ENCODE measurements around the gene LRRC4. TPM values are rescaled to one million over a fixed set of nuclear protein-coding genes. Genes with fewer than 3 reads are reported as not detected.

Gene LRRC4
- total and polyA plus RNA-seq, 3 donors from 2014 or later, result 10.2 to 17.0 (median 12.5) TPM

DNA sequence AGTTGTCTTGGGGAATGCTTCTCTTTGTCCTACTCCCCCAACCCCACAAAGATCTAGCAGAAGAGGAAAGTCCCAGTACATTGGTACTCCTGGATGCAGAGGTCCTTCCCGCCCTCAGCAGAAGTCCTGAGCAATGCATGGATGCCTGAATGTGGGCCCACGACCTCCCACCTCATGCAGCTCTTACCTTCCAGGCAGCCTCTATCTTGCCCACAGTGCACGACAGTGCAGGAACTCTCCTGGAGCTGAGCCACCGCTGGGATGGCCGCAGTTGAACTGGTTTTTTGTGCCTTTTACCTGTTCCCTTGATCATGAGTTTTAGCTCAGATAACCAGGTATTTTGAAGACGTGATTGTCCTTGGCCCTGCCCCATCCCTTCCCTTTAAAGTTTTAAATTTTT is 37.9 kb downstream of the LRRC4 start:
- Histone ChIP-seq H3K9me3 (no peaks in the 10 kb centered on the region), H3K27me3 (no peaks in the 10 kb centered on the region), H3K27ac (no peak overlapping the region), H3K4me3 (no peak overlapping the region), H3K36me3 (ENCODE audit: low read depth, missing control alignments) (no peaks in the 10 kb centered on the region), H3K4me1 (peaks cover 32% of the 10 kb centered on the region)
- intact Hi-C loops (cut with DNase I; ENCODE audit: low total_unique reads), result no loop called here
- WGBS, 2 donors, result 91 to 96% methylated on average over 6 of the region's 6 CpGs
- no peak for DNase-seq
- TF ChIP-seq, protein P1, sequence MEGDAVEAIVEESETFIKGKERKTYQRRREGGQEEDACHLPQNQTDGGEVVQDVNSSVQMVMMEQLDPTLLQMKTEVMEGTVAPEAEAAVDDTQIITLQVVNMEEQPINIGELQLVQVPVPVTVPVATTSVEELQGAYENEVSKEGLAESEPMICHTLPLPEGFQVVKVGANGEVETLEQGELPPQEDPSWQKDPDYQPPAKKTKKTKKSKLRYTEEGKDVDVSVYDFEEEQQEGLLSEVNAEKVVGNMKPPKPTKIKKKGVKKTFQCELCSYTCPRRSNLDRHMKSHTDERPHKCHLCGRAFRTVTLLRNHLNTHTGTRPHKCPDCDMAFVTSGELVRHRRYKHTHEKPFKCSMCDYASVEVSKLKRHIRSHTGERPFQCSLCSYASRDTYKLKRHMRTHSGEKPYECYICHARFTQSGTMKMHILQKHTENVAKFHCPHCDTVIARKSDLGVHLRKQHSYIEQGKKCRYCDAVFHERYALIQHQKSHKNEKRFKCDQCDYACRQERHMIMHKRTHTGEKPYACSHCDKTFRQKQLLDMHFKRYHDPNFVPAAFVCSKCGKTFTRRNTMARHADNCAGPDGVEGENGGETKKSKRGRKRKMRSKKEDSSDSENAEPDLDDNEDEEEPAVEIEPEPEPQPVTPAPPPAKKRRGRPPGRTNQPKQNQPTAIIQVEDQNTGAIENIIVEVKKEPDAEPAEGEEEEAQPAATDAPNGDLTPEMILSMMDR (IDR thresholded peaks at IDR 0.05), result no peak
- TF ChIP-seq POLR2A (IDR thresholded peaks at IDR 0.05), result no peak

DNA sequence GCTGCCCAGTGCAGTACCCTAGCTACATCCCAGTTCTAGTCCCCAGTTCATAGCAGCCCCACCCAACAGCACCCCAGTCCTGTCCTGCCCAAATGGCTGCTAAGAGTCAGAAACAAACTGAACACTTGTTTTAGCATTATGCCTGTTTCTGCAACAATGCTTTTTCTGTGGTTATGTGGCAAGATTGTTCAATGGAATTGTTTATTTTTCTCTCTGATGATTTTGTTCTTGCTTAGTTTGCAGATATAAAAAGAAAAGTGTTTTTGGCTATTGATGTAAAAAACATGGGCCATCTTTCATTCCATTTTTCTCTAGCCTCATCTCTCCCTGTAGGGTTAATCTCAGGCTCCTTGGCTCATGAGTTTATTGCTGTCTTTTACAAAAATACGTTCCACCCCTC is 42.5 kb downstream of the LRRC4 start:
- TF ChIP-seq, protein P1 (IDR thresholded peaks at IDR 0.05), result no peak
- TF ChIP-seq POLR2A (IDR thresholded peaks at IDR 0.05), result no peak
- intact Hi-C loops (cut with DNase I; ENCODE audit: low total_unique reads), result no loop called here
- H3K4me3 ChIP-seq, result no peak overlapping the region
- no peaks in the 10 kb centered on the region for H3K27me3 ChIP-seq
- peaks cover 5% of the 10 kb centered on the region for H3K4me1 ChIP-seq
- no peaks in the 10 kb centered on the region for H3K9me3 ChIP-seq
- no peak overlapping the region for H3K27ac ChIP-seq
- H3K36me3 ChIP-seq (ENCODE audit: low read depth, missing control alignments), result no peaks in the 10 kb centered on the region
- 26 to 55% methylated on average over 1 of the region's 1 CpG for whole genome bisulfite sequencing, 2 donors
- DNase-seq, result no peak

DNA sequence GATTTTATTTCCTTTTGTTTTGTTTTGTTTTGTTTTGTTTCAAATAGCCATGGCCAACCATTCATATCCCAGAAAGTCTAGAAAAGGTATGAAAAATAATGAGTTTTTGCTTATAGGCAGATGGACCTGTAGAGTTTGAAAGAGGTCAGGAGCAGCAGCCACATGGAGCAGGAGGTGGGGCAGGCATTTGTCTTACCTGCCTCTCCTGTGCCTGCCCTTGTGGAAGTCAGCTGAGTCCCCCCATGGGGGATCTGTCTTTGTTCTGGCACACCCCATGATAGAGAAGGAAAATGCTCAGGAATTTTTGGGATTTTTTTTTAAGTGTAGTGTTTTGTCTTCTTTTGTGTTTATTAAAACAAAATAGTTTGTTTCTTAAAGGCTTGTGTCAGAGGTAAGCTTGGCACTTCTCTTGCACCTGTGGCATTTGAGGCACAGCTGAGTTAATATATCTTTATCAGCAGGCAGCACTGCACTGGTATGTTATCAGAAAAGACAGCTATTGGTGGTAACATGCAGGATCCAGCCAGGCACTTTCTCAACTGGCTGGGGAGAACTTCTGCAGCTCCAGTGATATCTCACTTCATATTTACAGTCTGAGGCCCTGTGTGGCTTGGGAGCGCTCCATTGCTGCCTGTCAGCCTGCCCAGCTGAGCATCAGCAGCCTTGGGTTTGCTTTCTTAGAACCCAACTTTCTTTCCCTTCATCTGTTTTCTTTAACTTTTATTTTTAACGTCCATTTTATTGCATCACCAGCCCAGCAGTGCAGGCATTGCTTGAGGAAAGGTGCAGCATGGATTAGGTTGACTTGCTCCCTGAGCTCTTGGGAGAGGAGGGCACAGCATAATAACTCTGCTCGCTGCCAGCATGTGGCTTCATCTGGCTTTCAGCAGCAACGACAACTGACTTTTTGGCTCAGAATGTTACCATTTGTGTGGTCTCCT is 44.4 kb downstream of the LRRC4 start:
- Histone ChIP-seq H3K36me3 (ENCODE audit: low read depth, missing control alignments) (no peaks in the 10 kb centered on the region), H3K27ac (peak overlapping the region in 1 of 2 donors; percentile 33), H3K9me3 (no peaks in the 10 kb centered on the region), H3K27me3 (no peaks in the 10 kb centered on the region), H3K4me1 (peaks cover 5% of the 10 kb centered on the region), H3K4me3 (no peak overlapping the region)
- WGBS, 2 donors, result 44 to 66% methylated on average over 4 of the region's 4 CpGs
- TF ChIP-seq, protein P1 (IDR thresholded peaks at IDR 0.05), result no peak
- no peak for TF ChIP-seq POLR2A (IDR thresholded peaks at IDR 0.05)
- no peak for DNase-seq
- intact Hi-C loops (cut with DNase I; ENCODE audit: low total_unique reads), result no loop called here

DNA sequence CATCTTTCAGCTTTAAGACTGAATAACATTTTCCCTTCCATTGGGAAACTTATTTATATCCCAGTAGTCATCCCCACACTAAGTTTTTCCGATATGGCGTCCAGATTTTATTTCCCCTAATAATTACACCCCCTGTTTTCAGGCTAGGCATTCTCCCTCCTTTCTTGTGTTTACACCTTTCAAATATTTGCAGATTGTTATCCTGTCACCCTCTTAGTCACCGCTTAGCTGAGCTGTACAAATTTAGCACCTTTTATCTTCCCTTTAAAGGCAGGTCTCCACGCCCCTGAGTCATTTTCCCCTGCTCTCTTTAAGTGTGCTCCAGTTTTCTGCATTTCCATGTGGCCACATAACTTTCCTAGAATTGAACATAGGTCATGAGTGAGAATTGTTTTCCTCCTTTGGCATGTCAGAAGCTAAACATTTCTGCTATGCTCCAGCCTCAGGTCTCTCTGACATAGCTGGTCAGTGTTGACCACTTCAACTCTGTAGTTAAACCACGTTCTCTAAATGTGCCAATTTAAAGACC is 47.4 kb downstream of the LRRC4 start:
- WGBS, 2 donors, result 80 to 87% methylated on average over 5 of the region's 5 CpGs
- intact Hi-C loops (cut with DNase I; ENCODE audit: low total_unique reads), result no loop called here
- Histone ChIP-seq H3K27me3 (no peaks in the 10 kb centered on the region), H3K36me3 (ENCODE audit: low read depth, missing control alignments) (no peaks in the 10 kb centered on the region), H3K27ac (no peak overlapping the region), H3K9me3 (no peaks in the 10 kb centered on the region), H3K4me3 (no peak overlapping the region), H3K4me1 (peaks cover 5% of the 10 kb centered on the region)
- DNase-seq, result no peak
- TF ChIP-seq, protein P1 (IDR thresholded peaks at IDR 0.05), result no peak
- no peak for TF ChIP-seq POLR2A (IDR thresholded peaks at IDR 0.05)

Measured in testis (tissue), 3 donors.